Sigmoid colon (tissue), 7 donors: ENCODE measurements around the gene LRP1. TPM values are rescaled to one million over a fixed set of nuclear protein-coding genes. Genes with fewer than 3 reads are reported as not detected.

ENCODE experiments used
- DNase-seq: peaks from one replicate; pipeline ENCODE4 v3.0.0-alpha.2; 2019
- H3K27ac ChIP-seq, 4 donors: fragments of 200-600 bp; sonication (generic); one replicate each; pipeline ENCODE4 v1.5.1; 2016 to 2019; ENCODE audit warnings: mild to moderate bottlenecking in 1 of 4
- H3K27me3 ChIP-seq, 3 donors: fragments of 200-600 bp; sonication (generic); one replicate each; pipeline ENCODE4 v1.5.1; 2019; ENCODE audit warnings: mild to moderate bottlenecking in 1 of 3
- H3K36me3 ChIP-seq, 4 donors: fragments of 200-600 bp; sonication (generic); one replicate each; pipeline ENCODE4 v1.5.1; 2016 to 2019
- H3K4me1 ChIP-seq, 4 donors: fragments of 200-600 bp; sonication (generic); one replicate each; pipeline ENCODE4 v1.5.1; 2017 to 2019
- H3K4me3 ChIP-seq, 4 donors: fragments of 200-600 bp; sonication (generic); one replicate each; pipeline ENCODE4 v1.5.1; 2017 to 2019; ENCODE audit warnings: mild to moderate bottlenecking in 2 of 4, moderate library complexity in 1 of 4
- H3K9me3 ChIP-seq, 4 donors: fragments of 200-600 bp in 3 of 4; sonication (generic) in 3 of 4; one replicate each; pipeline versions ENCODE4 v1.5.1 to v1.6.1; 2013 to 2019
- CTCF ChIP-seq, 4 experiments: fragments of 450-650 bp in 3 of 4; fragments of 200-600 bp in 1 of 4; IDR thresholded peaks; one replicate each; pipeline ENCODE4 v1.5.1; 2016 to 2019; ENCODE audit warnings: antibody characterized with exemption in 4 of 4, mild to moderate bottlenecking in 3 of 4, moderate library complexity in 2 of 4
- EP300 ChIP-seq, 4 donors: sonication (generic); formaldehyde crosslinking; IDR thresholded peaks; one replicate each; pipeline ENCODE4 v1.6.1; 2017; ENCODE audit warnings: antibody characterized with exemption in 4 of 4
- POLR2A ChIP-seq, 2 donors: fragments of 450-650 bp; IDR thresholded peaks; one replicate each; pipeline ENCODE4 v1.6.1; 2016; ENCODE audit warnings: antibody characterized with exemption in 2 of 2, mild to moderate bottlenecking in 2 of 2, moderate library complexity in 2 of 2
- POLR2AphosphoS5 ChIP-seq, 4 donors: sonication (generic); formaldehyde crosslinking; IDR thresholded peaks; one replicate each; pipeline ENCODE4 v1.6.1; 2017; ENCODE audit warnings: antibody characterized with exemption in 4 of 4
- WGBS, 2 donors: extraction: QIAGEN DNeasy Blood & Tissue Kit; methylation state at CpG; one replicate each; pipeline ENCODE4 v1.1.7; 2013; 5-methylcytosine and 5-hydroxymethylcytosine counted together
- intact Hi-C: fragments of 100-400 bp; cut with DNase I; formaldehyde crosslinking; loops from one replicate; pipeline ENCODE4 v1.15.1; 2023
- polyA plus RNA-seq, 3 donors: library from polyadenylated mRNA; stranded (reverse); fragments of 200-250 nt; gene quantifications; one replicate each; pipeline ENCODE4 v1.2.3, GENCODE V29; 2013
- total RNA-seq, 4 donors: library from RNA; depleted of rRNA; stranded (reverse); fragments of >200 nt; gene quantifications; one replicate each; pipeline ENCODE4 v1.1.0, GENCODE V29; 2016
- donor health status: healthy with polysubstance abuse.
- donor health status: Bipolar disorder and iron deficiency.
- donor health status: healthy.

LRP1 gene
- total and polyA plus RNA-seq, 7 donors = 11.4 to 262 (median 147) TPM

GRCh38 chr12:57191410-57191809 lies 63.1 kb downstream of the LRP1 start:
- DNase-seq = no peak
- WGBS, 2 donors = 89 to 93% methylated on average over 11 of the region's 11 CpGs
- H3K36me3 ChIP-seq = peaks cover 74 to 99% (median 85%) of the 10 kb centered on the region in 4 donors

GRCh38 chr12:57192920-57193319 lies 64.6 kb downstream of the LRP1 start:
- DNase-seq = no peak
- H3K36me3 ChIP-seq = peaks cover 80 to 99% (median 85%) of the 10 kb centered on the region in 4 donors
- 92 to 93% methylated on average over 16 of the region's 16 CpGs for WGBS, 2 donors
- H3K4me3 ChIP-seq = no peak overlapping the region
- no peak for TF ChIP-seq CTCF (IDR thresholded peaks at IDR 0.05)
- TF ChIP-seq EP300 (IDR thresholded peaks at IDR 0.05) = no peak
- no peak for TF ChIP-seq POLR2A (IDR thresholded peaks at IDR 0.05)
- TF ChIP-seq POLR2AphosphoS5 (IDR thresholded peaks at IDR 0.05) = no peak
- H3K27me3 ChIP-seq = no peaks in the 10 kb centered on the region
- no peak overlapping the region for H3K27ac ChIP-seq
- intact Hi-C loops = no loop called here
- H3K9me3 ChIP-seq = no peaks in the 10 kb centered on the region
- peaks cover 0 to 12% (median 5%) of the 10 kb centered on the region in 4 donors for H3K4me1 ChIP-seq

More at GRCh38 chr12:57191410-57191809, 63.1 kb downstream of the LRP1 start:
- Histone ChIP-seq H3K4me3 (no peak overlapping the region), H3K27me3 (no peaks in the 10 kb centered on the region), H3K27ac (no peak overlapping the region), H3K9me3 (no peaks in the 10 kb centered on the region), H3K4me1 (peaks cover 0 to 12% (median 5%) of the 10 kb centered on the region in 4 donors)
- intact Hi-C loops = no loop called here
- no peak for TF ChIP-seq POLR2A (IDR thresholded peaks at IDR 0.05)
- TF ChIP-seq CTCF (IDR thresholded peaks at IDR 0.05) = no peak
- TF ChIP-seq EP300 (IDR thresholded peaks at IDR 0.05) = no peak
- TF ChIP-seq POLR2AphosphoS5 (IDR thresholded peaks at IDR 0.05) = no peak

- Histone ChIP-seq H3K4me1 (peaks cover 0 to 12% (median 5%) of the 10 kb centered on the region in 4 donors), H3K4me3 (no peak overlapping the region), H3K27ac (no peak overlapping the region), H3K9me3 (no peaks in the 10 kb centered on the region), H3K36me3 (peaks cover 80 to 99% (median 90%) of the 10 kb centered on the region in 4 donors), H3K27me3 (no peaks in the 10 kb centered on the region)
- WGBS, 2 donors = 90 to 92% methylated on average over 19 of the region's 19 CpGs
- intact Hi-C loops = no loop called here
- DNase-seq = no peak
- TF ChIP-seq POLR2A (IDR thresholded peaks at IDR 0.05) (no peak), EP300 (IDR thresholded peaks at IDR 0.05) (no peak), POLR2AphosphoS5 (IDR thresholded peaks at IDR 0.05) (no peak), CTCF (IDR thresholded peaks at IDR 0.05) (no peak)
Observed at GRCh38 chr12:57193706-57194245, 65.5 kb downstream of the LRP1 start.

- no peak overlapping the region for H3K27ac ChIP-seq
- WGBS, 2 donors = 88 to 89% methylated on average over 18 of the region's 18 CpGs
- intact Hi-C loops = no loop called here
- TF ChIP-seq POLR2A (IDR thresholded peaks at IDR 0.05) (no peak), CTCF (IDR thresholded peaks at IDR 0.05) (no peak), EP300 (IDR thresholded peaks at IDR 0.05) (no peak), POLR2AphosphoS5 (IDR thresholded peaks at IDR 0.05) (no peak)
- H3K4me1 ChIP-seq = peaks cover 0 to 12% (median 5%) of the 10 kb centered on the region in 4 donors
- H3K4me3 ChIP-seq = no peak overlapping the region
- peaks cover 85 to 99% (median 94%) of the 10 kb centered on the region in 4 donors for H3K36me3 ChIP-seq
- DNase-seq = no peak
- no peaks in the 10 kb centered on the region for H3K27me3 ChIP-seq
- H3K9me3 ChIP-seq = no peaks in the 10 kb centered on the region
Observed at GRCh38 chr12:57194253-57194652, 66.0 kb downstream of the LRP1 start.

- 89 to 91% methylated on average over 19 of the region's 19 CpGs for WGBS, 2 donors
- H3K4me3 ChIP-seq = no peak overlapping the region
- TF ChIP-seq CTCF (IDR thresholded peaks at IDR 0.05) (no peak), POLR2A (IDR thresholded peaks at IDR 0.05) (no peak), EP300 (IDR thresholded peaks at IDR 0.05) (no peak), POLR2AphosphoS5 (IDR thresholded peaks at IDR 0.05) (no peak)
- H3K27me3 ChIP-seq = no peaks in the 10 kb centered on the region
- H3K36me3 ChIP-seq = peaks cover 93 to 100% (median 100%) of the 10 kb centered on the region in 4 donors
- H3K4me1 ChIP-seq = peaks cover 0 to 6% (median 2%) of the 10 kb centered on the region in 4 donors
- no peak for DNase-seq
- H3K27ac ChIP-seq = no peak overlapping the region
- no peaks in the 10 kb centered on the region for H3K9me3 ChIP-seq
- intact Hi-C loops = no loop called here
Observed at GRCh38 chr12:57195186-57195585, 66.9 kb downstream of the LRP1 start.
